Muscle layer of colon (tissue), 2 donors: ENCODE data around the gene CDK5R1.

Experiments
- H3K27ac ChIP-seq: one replicate; pipeline ENCODE4 v1.7.0; 2013; ENCODE audit warnings: low read depth, mild to moderate bottlenecking, low read length, moderate library complexity
- H3K27me3 ChIP-seq, 2 donors: one replicate each; pipeline ENCODE4 v1.7.0; 2013; ENCODE audit warnings: low read length in 2 of 2, mild to moderate bottlenecking in 2 of 2; ENCODE audit not compliant: insufficient read depth in 2 of 2, control insufficient read depth in 1 of 2
- H3K36me3 ChIP-seq: one replicate; pipeline ENCODE4 v1.7.0; 2013; ENCODE audit warnings: mild to moderate bottlenecking, low read length; ENCODE audit not compliant: insufficient read depth
- H3K4me1 ChIP-seq: one replicate; pipeline ENCODE4 v1.7.0; 2013; ENCODE audit warnings: mild to moderate bottlenecking, low read length; ENCODE audit not compliant: insufficient read depth
- H3K4me3 ChIP-seq, 2 donors: one replicate each; pipeline ENCODE4 v1.7.0; 2013; ENCODE audit warnings: low read length in 2 of 2, low read depth in 1 of 2, mild to moderate bottlenecking in 1 of 2, moderate library complexity in 1 of 2
- H3K9ac ChIP-seq: one replicate; pipeline ENCODE4 v1.7.0; 2013; ENCODE audit warnings: low read length
- H3K9me3 ChIP-seq: one replicate; pipeline ENCODE4 v1.7.0; 2013; ENCODE audit warnings: mild to moderate bottlenecking, low read length
- donor health status: abdominal sarcoma.
- donor health status: Adenocarcinoma of cecum.

Gene CDK5R1

GRCh38 chr17:32510466-32510865 is 23.7 kb downstream of the CDK5R1 start:
- Histone ChIP-seq H3K9ac (no peak overlapping the region), H3K9me3 (no peaks in the 10 kb centered on the region), H3K27ac (no peak overlapping the region), H3K4me3 (no peak overlapping the region), H3K36me3 (no peaks in the 10 kb centered on the region), H3K27me3 (no peaks in the 10 kb centered on the region), H3K4me1 (no peaks in the 10 kb centered on the region)

GRCh38 chr17:32512328-32512727 is 25.5 kb downstream of the CDK5R1 start:
- Histone ChIP-seq H3K9me3 (no peaks in the 10 kb centered on the region), H3K9ac (no peak overlapping the region), H3K4me3 (no peak overlapping the region), H3K4me1 (no peaks in the 10 kb centered on the region), H3K36me3 (no peaks in the 10 kb centered on the region), H3K27ac (no peak overlapping the region), H3K27me3 (no peaks in the 10 kb centered on the region)

- Histone ChIP-seq H3K36me3 (no peaks in the 10 kb centered on the region), H3K27ac (no peak overlapping the region), H3K27me3 (no peaks in the 10 kb centered on the region), H3K9me3 (no peaks in the 10 kb centered on the region), H3K9ac (no peak overlapping the region), H3K4me1 (no peaks in the 10 kb centered on the region), H3K4me3 (no peak overlapping the region)
These were observed 26.8 kb downstream of the CDK5R1 start for GRCh38 chr17:32513579-32513978.

- no peaks in the 10 kb centered on the region for H3K27me3 ChIP-seq
- H3K4me3 ChIP-seq: no peak overlapping the region
- no peaks in the 10 kb centered on the region for H3K4me1 ChIP-seq
- no peak overlapping the region for H3K27ac ChIP-seq
- H3K9me3 ChIP-seq: no peaks in the 10 kb centered on the region
- H3K9ac ChIP-seq: no peak overlapping the region
- no peaks in the 10 kb centered on the region for H3K36me3 ChIP-seq
These were observed 27.8 kb downstream of the CDK5R1 start for GRCh38 chr17:32514606-32515005.

- Histone ChIP-seq H3K36me3 (no peaks in the 10 kb centered on the region), H3K27me3 (peaks cover 0 to 6% of the 10 kb centered on the region in 2 donors), H3K4me3 (no peak overlapping the region), H3K4me1 (no peaks in the 10 kb centered on the region), H3K9me3 (no peaks in the 10 kb centered on the region), H3K27ac (no peak overlapping the region), H3K9ac (no peak overlapping the region)
These were observed 29.0 kb downstream of the CDK5R1 start for GRCh38 chr17:32515677-32516383.

- H3K27ac ChIP-seq: no peak overlapping the region
- H3K27me3 ChIP-seq: peaks cover 0 to 6% of the 10 kb centered on the region in 2 donors
- H3K36me3 ChIP-seq: no peaks in the 10 kb centered on the region
- no peak overlapping the region for H3K4me3 ChIP-seq
- H3K4me1 ChIP-seq: no peaks in the 10 kb centered on the region
- no peaks in the 10 kb centered on the region for H3K9me3 ChIP-seq
- no peak overlapping the region for H3K9ac ChIP-seq
These were observed 29.7 kb downstream of the CDK5R1 start for GRCh38 chr17:32516450-32516849.

- Histone ChIP-seq H3K4me1 (no peaks in the 10 kb centered on the region), H3K4me3 (no peak overlapping the region), H3K27ac (no peak overlapping the region), H3K27me3 (peaks cover 0 to 6% of the 10 kb centered on the region in 2 donors), H3K36me3 (no peaks in the 10 kb centered on the region), H3K9ac (no peak overlapping the region), H3K9me3 (no peaks in the 10 kb centered on the region)
These were observed 30.3 kb downstream of the CDK5R1 start for GRCh38 chr17:32516940-32517701.

- Histone ChIP-seq H3K9ac (no peak overlapping the region), H3K27me3 (peaks cover 0 to 6% of the 10 kb centered on the region in 2 donors), H3K4me1 (no peaks in the 10 kb centered on the region), H3K4me3 (no peak overlapping the region), H3K27ac (no peak overlapping the region), H3K9me3 (no peaks in the 10 kb centered on the region), H3K36me3 (no peaks in the 10 kb centered on the region)
These were observed 31.2 kb downstream of the CDK5R1 start for GRCh38 chr17:32517982-32518381.

GRCh38 chr17:32518646-32519227 is 31.9 kb downstream of the CDK5R1 start:
- Histone ChIP-seq H3K9me3 (no peaks in the 10 kb centered on the region), H3K27ac (no peak overlapping the region), H3K4me1 (no peaks in the 10 kb centered on the region), H3K4me3 (peak overlapping the region; percentile 46 to 49), H3K9ac (no peak overlapping the region), H3K27me3 (peaks cover 0 to 6% of the 10 kb centered on the region in 2 donors), H3K36me3 (no peaks in the 10 kb centered on the region)

GRCh38 chr17:32519228-32520103 is 32.7 kb downstream of the CDK5R1 start:
- Histone ChIP-seq H3K9ac (no peak overlapping the region), H3K27me3 (peaks cover 0 to 6% of the 10 kb centered on the region in 2 donors)

More at GRCh38 chr17:32519228-32520103, 32.7 kb downstream of the CDK5R1 start:
- Histone ChIP-seq H3K9me3 (no peaks in the 10 kb centered on the region), H3K4me1 (no peaks in the 10 kb centered on the region), H3K4me3 (peak overlapping the region; percentile 46 to 49), H3K27ac (no peak overlapping the region), H3K36me3 (no peaks in the 10 kb centered on the region)
